GM12873 (cell line): ENCODE results near the gene RDH16.

ENCODE experiments used
- CTCF ChIP-seq: IDR thresholded peaks from 2 replicates; pipeline ENCODE4 v1.5.1; 2012; ENCODE audit warnings: low read depth, mild to moderate bottlenecking, moderate library complexity, low read length, control low read depth; ENCODE audit not compliant: insufficient read depth; ENCODE audit errors: missing control alignments

RDH16 gene

DNA sequence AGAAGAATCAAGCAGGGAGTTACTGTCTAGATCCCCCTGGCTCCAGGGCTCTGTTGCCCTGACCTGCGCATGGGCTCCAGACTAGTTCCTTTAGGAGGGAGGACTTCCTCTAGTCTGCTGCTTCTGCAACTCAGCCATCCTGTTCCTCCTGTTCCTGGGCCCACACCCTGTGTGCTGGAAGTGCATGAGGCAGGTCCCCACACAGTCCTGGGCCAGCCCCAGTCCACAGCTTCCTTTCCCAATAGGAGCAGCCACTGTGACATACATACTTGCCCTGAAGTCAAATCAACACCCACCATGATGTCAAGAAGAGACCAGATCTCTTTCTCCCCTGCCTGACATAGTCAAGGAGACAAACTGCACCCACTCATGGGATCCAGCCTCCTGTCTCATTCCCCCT is 24.5 kb downstream of the RDH16 start:
- no peak for TF ChIP-seq CTCF

DNA sequence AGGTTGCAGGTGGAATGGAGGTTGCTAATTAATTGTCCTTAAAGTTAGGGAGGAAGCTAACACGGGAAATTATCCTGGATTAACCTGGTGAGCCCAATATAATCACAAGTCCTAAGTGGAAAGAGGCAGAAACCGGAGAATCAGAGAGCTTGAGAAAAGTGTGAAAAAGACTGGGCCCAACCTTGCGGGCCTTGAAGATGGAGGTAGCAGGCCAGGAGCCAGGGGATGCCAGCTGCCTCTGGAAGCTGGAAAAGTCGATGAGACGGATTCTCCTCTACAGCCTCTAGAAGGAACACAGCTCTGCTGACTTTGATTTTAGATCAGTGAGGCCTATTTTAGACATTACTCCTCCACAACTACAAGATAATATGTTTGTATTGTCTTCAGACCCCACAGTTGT is 25.3 kb downstream of the RDH16 start:
- no peak for TF ChIP-seq CTCF

DNA sequence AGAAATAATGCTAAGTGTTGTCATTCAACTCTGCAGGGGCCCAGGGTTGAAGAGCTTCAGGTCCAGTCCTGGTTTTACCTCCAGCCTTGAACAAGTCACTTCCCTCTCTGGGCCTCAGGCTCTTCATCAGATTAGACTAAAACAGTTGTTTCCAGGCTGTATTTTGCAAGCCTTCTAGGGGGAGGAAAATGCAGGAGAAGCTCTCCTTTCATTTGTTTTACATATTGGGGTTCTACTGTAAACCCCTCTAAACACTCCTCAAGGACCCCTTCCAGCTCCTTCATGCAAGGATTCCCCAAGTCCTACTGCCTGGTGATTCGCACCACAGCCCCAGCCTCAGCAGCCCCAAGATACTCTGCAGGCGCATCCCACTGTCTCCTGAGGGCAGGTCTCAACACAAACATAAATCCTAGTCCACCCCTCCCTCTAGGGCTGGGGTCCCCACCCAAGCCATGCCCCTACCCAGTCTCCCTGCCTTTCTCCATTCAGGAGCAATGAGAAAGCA is 25.9 kb downstream of the RDH16 start:
- no peak for TF ChIP-seq CTCF

GRCh38 chr12:56930241-56930640 is 27.2 kb downstream of the RDH16 start:
- TF ChIP-seq CTCF, result no peak

DNA sequence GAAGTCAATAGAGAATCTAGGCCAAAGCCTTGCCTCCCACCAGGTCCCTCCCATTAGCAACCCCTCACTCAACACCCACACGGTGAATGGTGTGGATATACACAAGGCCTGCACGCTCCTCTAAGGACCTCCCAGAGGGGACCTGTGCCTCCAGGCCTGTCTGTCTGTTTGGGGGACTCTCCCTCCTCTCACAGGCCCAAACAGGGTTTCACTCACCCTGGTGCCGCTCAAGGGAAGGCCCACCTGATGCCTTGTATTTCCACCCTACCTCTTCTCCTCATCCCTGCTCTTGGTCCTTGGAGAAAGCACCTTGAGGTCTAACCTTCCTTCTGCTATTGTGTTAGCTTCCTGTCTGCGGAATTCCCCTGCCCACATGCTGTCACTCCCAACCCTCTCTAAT is 27.6 kb downstream of the RDH16 start:
- TF ChIP-seq CTCF, result no peak

- no peak for TF ChIP-seq CTCF
Observed at GRCh38 chr12:56928262-56928661, 29.1 kb downstream of the RDH16 start.

DNA sequence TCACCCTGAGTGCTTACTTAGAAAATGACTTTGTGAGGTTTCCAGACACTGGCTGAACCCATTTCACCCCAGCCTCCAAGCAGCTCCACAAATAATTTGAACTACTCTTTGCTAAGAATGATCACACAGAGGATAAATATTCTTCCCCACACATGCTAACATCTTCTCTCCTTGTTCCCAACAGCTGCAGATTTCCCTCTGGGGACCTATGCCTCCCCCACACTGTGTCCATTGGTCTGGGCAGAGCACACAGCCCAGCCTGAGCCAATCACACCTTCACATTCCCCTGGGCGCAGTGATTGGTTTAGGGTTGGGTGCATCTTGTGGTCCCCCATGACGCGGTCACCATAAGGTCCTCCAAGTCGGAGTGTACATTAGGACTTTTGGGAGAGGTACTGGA is 30.1 kb downstream of the RDH16 start:
- no peak for TF ChIP-seq CTCF
